SK-N-SH treated with all-trans-retinoic acid at 6 μM for 48 hours (cell line): ENCODE data around the gene SMTNL2.

Experiments used
- ATAC-seq: fragments of 200-7000 bp; cut with Tn5 transposase; 3 replicates; pipeline ENCODE4 v1.9.1; 2020; ENCODE audit warnings: mild to moderate bottlenecking, moderate library complexity
- ARNTL ChIP-seq: fragments of 450-650 bp; formaldehyde crosslinking; IDR thresholded peaks from 2 replicates; pipeline ENCODE4 v1.5.0; 2020; ENCODE audit warnings: low read depth, mild to moderate bottlenecking, moderate library complexity, borderline replicate concordance
- CSDC2 ChIP-seq: fragments of 250-450 bp; sonication (Bioruptor Pico); IDR thresholded peaks from 2 replicates; pipeline ENCODE4 v1.5.0; 2020; ENCODE audit warnings: mild to moderate bottlenecking, moderate library complexity
- ESRRG ChIP-seq: fragments of 250-450 bp; sonication (Bioruptor Pico); IDR thresholded peaks from 2 replicates; pipeline ENCODE4 v1.6.1; 2021; ENCODE audit warnings: mild to moderate bottlenecking
- GLIS3 ChIP-seq: fragments of 250-450 bp; sonication (Bioruptor Pico); IDR thresholded peaks from 2 replicates; pipeline ENCODE4 v1.5.0; 2020; ENCODE audit warnings: mild to moderate bottlenecking, moderate library complexity
- ISL1 ChIP-seq: fragments of 250-450 bp; sonication (Bioruptor Pico); IDR thresholded peaks from 2 replicates; pipeline ENCODE4 v2.1.2; 2022; ENCODE audit warnings: mild to moderate bottlenecking, moderate library complexity
- PPARA ChIP-seq: fragments of 250-450 bp; sonication (Bioruptor Pico); IDR thresholded peaks from 2 replicates; pipeline ENCODE4 v1.5.0; 2020; ENCODE audit warnings: mild to moderate bottlenecking, borderline replicate concordance
- RARB ChIP-seq: fragments of 250-450 bp; sonication (Bioruptor Pico); IDR thresholded peaks from 2 replicates; pipeline ENCODE4 v1.8.0; 2021; ENCODE audit warnings: mild to moderate bottlenecking, moderate library complexity
- TCF4 ChIP-seq: fragments of 250-450 bp; sonication (Bioruptor Pico); IDR thresholded peaks from 2 replicates; pipeline ENCODE4 v1.8.0; 2021; ENCODE audit warnings: mild to moderate bottlenecking, moderate library complexity, borderline replicate concordance
- TOX ChIP-seq: fragments of 250-450 bp; sonication (Bioruptor Pico); IDR thresholded peaks from 2 replicates; pipeline ENCODE4 v1.8.0; 2021; ENCODE audit warnings: mild to moderate bottlenecking, moderate library complexity, borderline replicate concordance
- ZC3H10 ChIP-seq: fragments of 250-450 bp; sonication (Bioruptor Pico); IDR thresholded peaks from 2 replicates; pipeline ENCODE4 v1.5.1; 2021; ENCODE audit warnings: mild to moderate bottlenecking, moderate library complexity
- ZFP3 ChIP-seq: fragments of 250-450 bp; sonication (Bioruptor Pico); IDR thresholded peaks from 2 replicates; pipeline ENCODE4 v1.5.0; 2020; ENCODE audit warnings: mild to moderate bottlenecking, moderate library complexity
- ZFP30 ChIP-seq: fragments of 450-650 bp; formaldehyde crosslinking; IDR thresholded peaks from 2 replicates; pipeline ENCODE4 v1.5.0; 2022; ENCODE audit warnings: mild to moderate bottlenecking, moderate library complexity
- ZNF565 ChIP-seq: fragments of 450-650 bp; formaldehyde crosslinking; conservative IDR thresholded peaks from 2 replicates; pipeline ENCODE4 v1.5.0; 2020; ENCODE audit warnings: low read depth, mild to moderate bottlenecking, moderate library complexity
- ZNF70 ChIP-seq: fragments of 450-650 bp; formaldehyde crosslinking; IDR thresholded peaks from 2 replicates; pipeline ENCODE4 v1.5.0; 2020; ENCODE audit warnings: mild to moderate bottlenecking, moderate library complexity
- ZNF8 ChIP-seq: fragments of 450-650 bp; formaldehyde crosslinking; IDR thresholded peaks from 2 replicates; pipeline ENCODE4 v1.5.0; 2020; ENCODE audit warnings: mild to moderate bottlenecking, moderate library complexity
- TF ChIP-seq, protein P1 (sequence below): fragments of 250-450 bp; sonication (Bioruptor Pico); IDR thresholded peaks from 2 replicates; pipeline ENCODE4 v1.8.0; 2020; ENCODE audit warnings: mild to moderate bottlenecking, moderate library complexity, borderline replicate concordance
- TF ChIP-seq, protein P2 (sequence below): fragments of 250-450 bp; sonication (Bioruptor Pico); IDR thresholded peaks from 2 replicates; pipeline ENCODE4 v1.5.1; 2020; ENCODE audit warnings: low read depth, mild to moderate bottlenecking, moderate library complexity
- TF ChIP-seq, protein P3 (sequence below): fragments of 250-450 bp; sonication (Bioruptor Pico); IDR thresholded peaks from 2 replicates; pipeline ENCODE4 v1.8.0; 2021; ENCODE audit warnings: low read depth, mild to moderate bottlenecking, moderate library complexity, borderline replicate concordance
- TF ChIP-seq, protein P4 (sequence below): fragments of 250-450 bp; sonication (Bioruptor Pico); IDR thresholded peaks from 2 replicates; pipeline ENCODE4 v1.5.1; 2021; ENCODE audit warnings: mild to moderate bottlenecking, moderate library complexity
- TF ChIP-seq, protein P5 (sequence below): fragments of 250-450 bp; sonication (Bioruptor Pico); IDR thresholded peaks from 2 replicates; pipeline ENCODE4 v1.5.0; 2020; ENCODE audit warnings: mild to moderate bottlenecking, moderate library complexity

Gene SMTNL2

DNA sequence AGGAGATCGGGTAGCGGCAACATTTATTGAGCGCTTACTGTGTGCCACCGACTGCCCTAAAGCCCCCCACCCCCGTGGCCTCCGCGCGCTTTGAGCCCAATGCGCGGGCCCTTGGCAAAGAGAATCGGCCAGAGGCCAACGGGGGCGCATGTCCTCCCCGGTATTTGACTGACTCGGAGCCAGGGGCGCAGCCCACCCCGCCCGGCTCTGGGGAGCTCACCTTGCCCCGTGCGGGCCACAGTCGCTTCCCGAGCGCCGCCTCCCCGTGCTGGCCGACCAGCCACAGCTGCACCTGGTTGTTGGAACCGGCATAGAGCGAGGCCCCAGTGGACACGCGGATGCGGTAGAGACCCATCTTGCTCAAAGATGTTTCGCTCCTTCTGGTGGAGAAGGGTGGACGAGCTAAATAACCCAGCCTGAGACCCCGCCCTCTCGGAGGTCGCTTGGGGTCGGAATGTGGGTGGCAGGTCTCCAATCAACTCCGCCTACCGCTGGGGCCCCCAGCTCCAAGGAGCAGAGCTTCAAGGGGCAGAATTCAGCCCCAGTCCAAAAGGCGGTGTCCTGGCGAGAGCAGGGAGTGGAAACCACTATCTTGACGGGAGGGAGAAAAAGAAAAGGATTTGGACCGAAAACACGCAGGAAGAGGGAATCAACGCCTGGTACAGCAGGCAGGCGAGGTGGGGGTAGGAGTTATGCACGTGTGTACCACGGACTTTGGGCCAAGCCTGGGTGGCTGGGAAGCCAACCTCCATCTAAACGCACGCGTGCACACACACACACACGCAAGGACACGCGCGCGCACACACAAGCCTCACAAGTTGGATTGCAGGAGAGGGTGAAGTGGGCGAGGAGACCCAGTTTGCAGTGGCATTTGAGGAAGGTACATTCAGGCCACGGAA lies 57.2 kb downstream of the SMTNL2 start, which contains the start of gene ALOX15 (continued):
- TF ChIP-seq ZNF8 (no peak), ISL1 (no peak)

DNA sequence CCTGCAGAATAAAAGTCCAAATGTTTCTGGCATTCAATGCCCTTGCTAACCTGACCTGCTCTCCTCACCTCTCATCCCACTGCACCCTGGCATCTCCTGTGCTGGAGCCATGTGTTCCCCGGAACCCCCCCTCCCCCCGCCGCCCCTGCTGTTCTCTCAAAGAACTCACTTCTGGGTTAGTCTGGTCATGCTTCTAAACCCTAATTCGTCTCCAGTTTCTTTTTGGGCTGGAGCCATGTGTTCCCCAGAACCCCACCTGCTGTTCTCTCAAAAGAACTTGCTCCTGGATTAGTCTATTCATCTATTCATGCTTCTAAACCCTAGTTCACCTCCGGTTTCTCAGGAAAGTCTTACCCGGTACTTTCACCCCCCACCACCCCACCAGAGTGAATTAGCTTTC lies 58.0 kb downstream of the SMTNL2 start:
- TF ChIP-seq, protein P1, sequence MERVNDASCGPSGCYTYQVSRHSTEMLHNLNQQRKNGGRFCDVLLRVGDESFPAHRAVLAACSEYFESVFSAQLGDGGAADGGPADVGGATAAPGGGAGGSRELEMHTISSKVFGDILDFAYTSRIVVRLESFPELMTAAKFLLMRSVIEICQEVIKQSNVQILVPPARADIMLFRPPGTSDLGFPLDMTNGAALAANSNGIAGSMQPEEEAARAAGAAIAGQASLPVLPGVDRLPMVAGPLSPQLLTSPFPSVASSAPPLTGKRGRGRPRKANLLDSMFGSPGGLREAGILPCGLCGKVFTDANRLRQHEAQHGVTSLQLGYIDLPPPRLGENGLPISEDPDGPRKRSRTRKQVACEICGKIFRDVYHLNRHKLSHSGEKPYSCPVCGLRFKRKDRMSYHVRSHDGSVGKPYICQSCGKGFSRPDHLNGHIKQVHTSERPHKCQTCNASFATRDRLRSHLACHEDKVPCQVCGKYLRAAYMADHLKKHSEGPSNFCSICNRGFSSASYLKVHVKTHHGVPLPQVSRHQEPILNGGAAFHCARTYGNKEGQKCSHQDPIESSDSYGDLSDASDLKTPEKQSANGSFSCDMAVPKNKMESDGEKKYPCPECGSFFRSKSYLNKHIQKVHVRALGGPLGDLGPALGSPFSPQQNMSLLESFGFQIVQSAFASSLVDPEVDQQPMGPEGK (CRISPR knock-in tag): no peak
- TF ChIP-seq CSDC2 (CRISPR knock-in tag) (no peak), TCF4 (no peak), GLIS3 (CRISPR knock-in tag) (no peak), ZNF8 (no peak), PPARA (CRISPR knock-in tag) (no peak), ARNTL (CRISPR knock-in tag) (no peak), RARB (no peak), ZNF565 (CRISPR knock-in tag) (no peak), TOX (CRISPR knock-in tag) (no peak), ISL1 (no peak), ESRRG (CRISPR knock-in tag) (no peak), ZNF70 (CRISPR knock-in tag) (no peak), ZFP30 (CRISPR knock-in tag) (no peak), ZC3H10 (no peak), ZFP3 (no peak)
- TF ChIP-seq, protein P2, sequence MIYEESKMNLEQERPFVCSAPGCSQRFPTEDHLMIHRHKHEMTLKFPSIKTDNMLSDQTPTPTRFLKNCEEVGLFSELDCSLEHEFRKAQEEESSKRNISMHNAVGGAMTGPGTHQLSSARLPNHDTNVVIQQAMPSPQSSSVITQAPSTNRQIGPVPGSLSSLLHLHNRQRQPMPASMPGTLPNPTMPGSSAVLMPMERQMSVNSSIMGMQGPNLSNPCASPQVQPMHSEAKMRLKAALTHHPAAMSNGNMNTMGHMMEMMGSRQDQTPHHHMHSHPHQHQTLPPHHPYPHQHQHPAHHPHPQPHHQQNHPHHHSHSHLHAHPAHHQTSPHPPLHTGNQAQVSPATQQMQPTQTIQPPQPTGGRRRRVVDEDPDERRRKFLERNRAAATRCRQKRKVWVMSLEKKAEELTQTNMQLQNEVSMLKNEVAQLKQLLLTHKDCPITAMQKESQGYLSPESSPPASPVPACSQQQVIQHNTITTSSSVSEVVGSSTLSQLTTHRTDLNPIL (CRISPR knock-in tag): no peak
- TF ChIP-seq, protein P3, sequence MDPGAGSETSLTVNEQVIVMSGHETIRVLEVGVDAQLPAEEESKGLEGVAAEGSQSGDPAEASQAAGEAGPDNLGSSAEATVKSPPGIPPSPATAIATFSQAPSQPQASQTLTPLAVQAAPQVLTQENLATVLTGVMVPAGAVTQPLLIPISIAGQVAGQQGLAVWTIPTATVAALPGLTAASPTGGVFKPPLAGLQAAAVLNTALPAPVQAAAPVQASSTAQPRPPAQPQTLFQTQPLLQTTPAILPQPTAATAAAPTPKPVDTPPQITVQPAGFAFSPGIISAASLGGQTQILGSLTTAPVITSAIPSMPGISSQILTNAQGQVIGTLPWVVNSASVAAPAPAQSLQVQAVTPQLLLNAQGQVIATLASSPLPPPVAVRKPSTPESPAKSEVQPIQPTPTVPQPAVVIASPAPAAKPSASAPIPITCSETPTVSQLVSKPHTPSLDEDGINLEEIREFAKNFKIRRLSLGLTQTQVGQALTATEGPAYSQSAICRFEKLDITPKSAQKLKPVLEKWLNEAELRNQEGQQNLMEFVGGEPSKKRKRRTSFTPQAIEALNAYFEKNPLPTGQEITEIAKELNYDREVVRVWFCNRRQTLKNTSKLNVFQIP (CRISPR knock-in tag): no peak
- TF ChIP-seq, protein P4, sequence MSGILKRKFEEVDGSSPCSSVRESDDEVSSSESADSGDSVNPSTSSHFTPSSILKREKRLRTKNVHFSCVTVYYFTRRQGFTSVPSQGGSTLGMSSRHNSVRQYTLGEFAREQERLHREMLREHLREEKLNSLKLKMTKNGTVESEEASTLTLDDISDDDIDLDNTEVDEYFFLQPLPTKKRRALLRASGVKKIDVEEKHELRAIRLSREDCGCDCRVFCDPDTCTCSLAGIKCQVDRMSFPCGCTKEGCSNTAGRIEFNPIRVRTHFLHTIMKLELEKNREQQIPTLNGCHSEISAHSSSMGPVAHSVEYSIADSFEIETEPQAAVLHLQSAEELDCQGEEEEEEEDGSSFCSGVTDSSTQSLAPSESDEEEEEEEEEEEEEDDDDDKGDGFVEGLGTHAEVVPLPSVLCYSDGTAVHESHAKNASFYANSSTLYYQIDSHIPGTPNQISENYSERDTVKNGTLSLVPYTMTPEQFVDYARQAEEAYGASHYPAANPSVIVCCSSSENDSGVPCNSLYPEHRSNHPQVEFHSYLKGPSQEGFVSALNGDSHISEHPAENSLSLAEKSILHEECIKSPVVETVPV (CRISPR knock-in tag): no peak
- TF ChIP-seq, protein P5, sequence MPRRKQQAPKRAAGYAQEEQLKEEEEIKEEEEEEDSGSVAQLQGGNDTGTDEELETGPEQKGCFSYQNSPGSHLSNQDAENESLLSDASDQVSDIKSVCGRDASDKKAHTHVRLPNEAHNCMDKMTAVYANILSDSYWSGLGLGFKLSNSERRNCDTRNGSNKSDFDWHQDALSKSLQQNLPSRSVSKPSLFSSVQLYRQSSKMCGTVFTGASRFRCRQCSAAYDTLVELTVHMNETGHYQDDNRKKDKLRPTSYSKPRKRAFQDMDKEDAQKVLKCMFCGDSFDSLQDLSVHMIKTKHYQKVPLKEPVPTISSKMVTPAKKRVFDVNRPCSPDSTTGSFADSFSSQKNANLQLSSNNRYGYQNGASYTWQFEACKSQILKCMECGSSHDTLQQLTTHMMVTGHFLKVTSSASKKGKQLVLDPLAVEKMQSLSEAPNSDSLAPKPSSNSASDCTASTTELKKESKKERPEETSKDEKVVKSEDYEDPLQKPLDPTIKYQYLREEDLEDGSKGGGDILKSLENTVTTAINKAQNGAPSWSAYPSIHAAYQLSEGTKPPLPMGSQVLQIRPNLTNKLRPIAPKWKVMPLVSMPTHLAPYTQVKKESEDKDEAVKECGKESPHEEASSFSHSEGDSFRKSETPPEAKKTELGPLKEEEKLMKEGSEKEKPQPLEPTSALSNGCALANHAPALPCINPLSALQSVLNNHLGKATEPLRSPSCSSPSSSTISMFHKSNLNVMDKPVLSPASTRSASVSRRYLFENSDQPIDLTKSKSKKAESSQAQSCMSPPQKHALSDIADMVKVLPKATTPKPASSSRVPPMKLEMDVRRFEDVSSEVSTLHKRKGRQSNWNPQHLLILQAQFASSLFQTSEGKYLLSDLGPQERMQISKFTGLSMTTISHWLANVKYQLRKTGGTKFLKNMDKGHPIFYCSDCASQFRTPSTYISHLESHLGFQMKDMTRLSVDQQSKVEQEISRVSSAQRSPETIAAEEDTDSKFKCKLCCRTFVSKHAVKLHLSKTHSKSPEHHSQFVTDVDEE (CRISPR knock-in tag): no peak
- ATAC-seq: no peak

DNA sequence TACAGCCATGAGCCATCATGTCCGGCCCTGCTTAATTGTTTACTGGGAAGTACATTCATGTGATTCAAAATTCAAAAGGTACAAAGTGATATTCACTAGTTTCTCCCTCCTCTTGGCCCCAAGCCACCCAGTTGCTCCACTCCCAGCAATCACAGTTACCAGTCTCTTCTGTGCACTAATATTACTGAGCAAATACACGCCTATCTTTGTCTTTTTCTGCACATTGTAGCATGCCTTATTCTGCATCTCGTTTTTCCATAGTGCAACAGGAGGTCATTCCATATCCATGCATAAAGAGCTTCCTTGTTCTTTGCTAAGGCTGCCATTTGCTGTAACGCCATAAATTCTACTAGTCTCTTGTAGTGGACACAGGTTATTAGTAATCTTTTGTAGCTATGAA lies 59.3 kb downstream of the SMTNL2 start:
- no peak for ATAC-seq
- TF ChIP-seq TOX (CRISPR knock-in tag): no peak
